ENCODE results near the gene MMP28.
A peak's percentile ranks its signal among the peaks of the same experiment; 100 is the strongest.

Gene MMP28

GRCh38 chr17:35743626-35744328 is 51.7 kb downstream of the MMP28 start:
- no peak for DNase-seq (ENCODE audit: low read depth)

DNA sequence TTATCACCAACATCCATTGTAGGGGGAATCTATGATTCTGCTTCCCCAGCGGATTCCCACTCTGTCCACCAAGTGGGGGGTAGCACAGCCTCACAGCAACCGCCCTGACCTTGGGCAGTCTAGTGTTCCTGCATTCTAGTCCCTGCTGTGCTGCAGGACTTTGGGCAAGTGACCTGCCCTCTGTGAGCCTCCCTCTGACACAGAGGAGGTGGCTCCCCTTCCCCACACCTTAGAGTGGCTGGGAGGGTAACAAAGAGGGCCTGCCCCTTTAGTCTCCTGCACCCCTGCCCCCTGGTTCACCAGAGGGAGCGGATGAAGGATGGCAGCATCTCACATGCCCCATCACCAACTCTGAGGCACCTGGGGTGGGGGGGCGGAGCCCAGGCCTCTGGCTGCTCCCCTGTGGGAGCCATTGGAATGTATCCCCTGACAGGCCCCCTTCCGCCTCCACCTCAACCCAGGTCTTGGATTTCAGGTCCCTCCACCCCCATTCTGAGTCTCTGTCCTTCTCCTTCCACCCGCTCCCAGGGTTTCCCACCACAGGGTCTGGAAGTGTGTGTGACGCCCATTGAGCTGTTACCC is 52.5 kb downstream of the MMP28 start:
- DNase-seq (ENCODE audit: low read depth) = no peak

- no peak for DNase-seq (ENCODE audit: low read depth)
Measured at GRCh38 chr17:35742496-35742895, 52.9 kb downstream of the MMP28 start.

DNA sequence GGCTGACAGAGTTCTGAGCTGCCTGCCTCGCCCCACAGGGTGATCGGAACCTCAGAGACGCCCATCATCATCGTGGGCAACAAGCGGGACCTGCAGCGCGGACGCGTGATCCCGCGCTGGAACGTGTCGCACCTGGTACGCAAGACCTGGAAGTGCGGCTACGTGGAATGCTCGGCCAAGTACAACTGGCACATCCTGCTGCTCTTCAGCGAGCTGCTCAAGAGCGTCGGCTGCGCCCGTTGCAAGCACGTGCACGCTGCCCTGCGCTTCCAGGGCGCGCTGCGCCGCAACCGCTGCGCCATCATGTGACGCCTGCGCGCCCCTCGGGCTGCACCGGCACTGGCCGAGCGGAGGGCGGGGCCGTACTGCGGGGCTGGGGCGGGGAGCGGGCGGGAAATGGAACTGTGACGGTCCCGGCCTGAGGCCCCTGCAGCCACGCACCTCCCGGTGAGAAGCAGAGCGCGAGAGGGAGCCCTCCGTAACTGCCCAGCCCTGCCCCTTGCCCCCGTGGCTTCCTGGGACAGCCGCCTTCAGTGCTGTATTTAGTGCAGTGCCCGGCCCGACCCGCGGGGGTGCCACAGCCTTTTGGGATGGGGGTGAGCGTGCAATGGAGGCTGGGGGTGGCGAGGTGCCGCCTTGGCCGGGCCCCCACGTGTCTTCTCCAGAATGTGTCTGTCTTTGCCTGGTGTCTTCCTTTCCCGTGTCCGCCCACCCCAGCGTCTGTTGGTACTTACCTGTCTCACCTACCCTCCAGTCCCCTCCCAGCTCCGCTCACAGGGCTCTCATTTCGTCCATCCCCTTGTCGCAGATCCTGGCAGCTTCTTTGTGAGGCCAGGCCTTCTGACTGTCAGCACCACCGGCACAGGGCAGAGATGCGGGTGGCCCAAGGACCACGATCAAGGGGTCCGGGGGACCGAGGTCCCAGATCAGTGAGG is 54.2 kb downstream of the MMP28 start:
- no peak for DNase-seq (ENCODE audit: low read depth)

DNA sequence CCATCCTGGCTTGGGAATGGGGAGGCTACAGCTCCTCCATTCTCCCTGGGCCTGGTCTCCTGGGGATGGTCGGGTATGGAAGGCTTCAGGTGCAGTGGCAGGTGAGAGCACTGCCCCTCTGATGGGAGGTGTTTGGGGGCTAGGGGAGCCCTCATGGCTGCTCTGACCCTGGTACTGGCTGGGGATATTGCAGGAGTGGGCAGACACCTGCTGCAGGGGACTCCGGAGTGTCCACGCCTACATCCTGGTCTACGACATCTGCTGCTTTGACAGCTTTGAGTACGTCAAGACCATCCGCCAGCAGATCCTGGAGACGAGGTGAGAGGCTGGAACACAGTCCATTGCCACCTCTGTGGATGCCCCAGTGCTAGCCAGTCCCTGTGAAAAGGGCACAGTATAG is 55.2 kb downstream of the MMP28 start:
- DNase-seq (ENCODE audit: low read depth) = no peak

GRCh38 chr17:35738519-35739133 is 56.8 kb downstream of the MMP28 start:
- DNase-seq (ENCODE audit: low read depth) = no peak

GRCh38 chr17:35736236-35736635 is 59.2 kb downstream of the MMP28 start:
- no peak for DNase-seq (ENCODE audit: low read depth)

GRCh38 chr17:35735036-35735805 is 60.2 kb downstream of the MMP28 start:
- no peak for DNase-seq (ENCODE audit: low read depth)

DNA sequence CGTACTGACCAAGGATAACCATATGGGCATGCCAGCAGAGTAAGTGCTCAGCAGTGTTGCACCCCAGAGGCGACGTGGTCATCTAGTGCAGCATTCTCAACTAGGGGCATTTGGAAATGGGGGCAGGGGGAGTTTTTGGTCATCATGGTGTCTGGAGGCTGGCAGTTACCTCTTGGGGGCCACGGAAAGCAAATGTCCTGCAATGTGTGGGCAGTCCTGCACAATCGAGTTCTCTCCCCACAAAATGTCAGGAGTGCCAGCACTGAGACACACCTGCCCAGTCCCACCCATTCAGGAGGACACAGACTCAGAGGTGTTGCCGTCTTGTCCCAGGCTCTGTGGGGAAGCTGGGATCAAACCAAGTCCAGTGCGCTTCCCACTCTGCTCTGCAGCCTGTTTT is 61.0 kb downstream of the MMP28 start:
- no peak for DNase-seq (ENCODE audit: low read depth)

DNA sequence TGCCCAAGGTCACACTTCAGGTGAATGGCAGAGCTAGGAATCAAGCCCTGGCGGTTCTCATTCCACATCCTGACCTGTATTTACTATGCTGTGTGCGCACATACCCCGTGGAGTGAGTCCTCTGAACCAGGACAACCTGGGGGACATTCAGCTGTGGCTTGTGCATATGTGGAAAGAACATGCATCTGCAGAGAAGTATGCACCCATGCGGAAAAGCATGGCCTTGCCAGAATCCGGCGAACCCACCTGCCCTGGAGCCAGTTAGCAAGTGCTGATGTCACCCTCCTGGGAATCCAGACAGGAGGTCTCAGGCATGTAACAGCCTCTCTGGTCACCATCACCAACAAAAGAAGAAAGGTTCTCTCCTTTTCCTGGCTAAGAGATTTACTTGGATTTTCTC is 62.1 kb downstream of the MMP28 start:
- no peak for DNase-seq (ENCODE audit: low read depth)

DNA sequence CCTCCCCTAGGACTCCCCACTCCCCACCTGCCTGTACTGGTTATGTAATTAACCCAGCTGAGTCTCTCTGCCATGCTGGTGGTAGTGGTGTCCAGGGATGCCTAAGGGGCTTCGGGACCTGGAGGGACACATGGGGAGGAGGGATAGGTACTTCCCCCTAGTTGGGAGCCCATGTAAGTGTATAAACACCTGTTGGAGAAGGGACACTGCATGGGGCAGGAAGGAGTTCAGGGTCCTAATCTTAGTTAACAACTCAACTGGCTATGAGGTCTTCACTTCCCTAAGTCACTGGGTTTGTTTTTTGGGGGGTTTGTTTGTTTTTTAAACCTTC is 62.7 kb downstream of the MMP28 start:
- DNase-seq (ENCODE audit: low read depth) = no peak

DNA sequence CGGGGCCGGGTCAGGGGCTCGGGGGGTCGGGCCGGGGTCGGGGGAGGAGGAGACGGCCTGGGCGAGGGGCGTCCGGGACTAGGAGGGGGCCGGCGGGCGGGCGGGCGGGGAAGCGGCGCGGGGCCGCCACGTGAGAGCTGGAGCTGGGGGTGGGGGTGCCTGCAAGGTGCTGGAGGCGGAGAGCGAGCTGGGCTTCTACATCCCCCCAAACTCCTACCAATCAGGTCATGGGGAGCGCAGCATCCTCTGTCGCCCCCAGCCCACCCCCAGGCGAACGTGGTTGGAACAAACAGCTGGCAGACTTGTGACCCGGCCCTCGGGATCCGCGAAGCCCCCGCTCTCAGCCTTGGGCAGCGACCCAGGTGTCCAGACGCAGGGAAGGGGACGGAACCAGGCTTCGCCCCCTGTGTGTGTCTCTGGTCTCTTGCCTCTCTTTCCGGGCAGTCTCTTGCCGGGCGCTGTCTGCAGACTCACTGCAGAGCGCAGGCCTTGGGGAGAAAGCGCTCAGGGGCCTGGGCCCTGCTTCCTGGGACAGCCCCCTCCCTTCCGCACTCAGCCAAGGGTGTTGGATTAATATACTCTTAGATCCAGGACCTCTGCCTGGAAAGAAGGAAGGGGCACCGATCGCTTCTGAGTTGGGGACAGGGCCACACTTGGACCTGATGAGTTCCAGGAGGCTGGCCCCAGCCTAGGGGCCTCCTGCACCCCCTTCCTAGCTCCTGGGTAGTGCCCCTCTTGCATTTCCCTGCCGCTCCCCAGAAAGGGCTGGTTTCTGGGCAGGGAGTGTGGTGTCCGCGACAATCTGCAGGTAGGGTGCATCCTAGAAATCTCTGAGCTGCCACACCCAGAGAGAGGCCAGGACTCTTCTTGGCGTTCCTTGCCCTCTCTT is 63.3 kb downstream of the MMP28 start:
- no peak for DNase-seq (ENCODE audit: low read depth)

GRCh38 chr17:35731239-35731916 is 64.1 kb downstream of the MMP28 start, which contains the start of gene RASL10B:
TSS of gene RASL10B (plus strand) at chr17:35731639. CDS start at chr17:35735185, 3,546 bp downstream.
- peak; percentile 32 for DNase-seq (ENCODE audit: low read depth)

- DNase-seq (ENCODE audit: low read depth) = no peak
Measured at GRCh38 chr17:35730400-35731005, 64.9 kb downstream of the MMP28 start.

GRCh38 chr17:35729405-35729833 is 66.0 kb downstream of the MMP28 start:
- no peak for DNase-seq (ENCODE audit: low read depth)

- DNase-seq (ENCODE audit: low read depth) = no peak
Measured at GRCh38 chr17:35728551-35728950, 66.9 kb downstream of the MMP28 start.

DNA sequence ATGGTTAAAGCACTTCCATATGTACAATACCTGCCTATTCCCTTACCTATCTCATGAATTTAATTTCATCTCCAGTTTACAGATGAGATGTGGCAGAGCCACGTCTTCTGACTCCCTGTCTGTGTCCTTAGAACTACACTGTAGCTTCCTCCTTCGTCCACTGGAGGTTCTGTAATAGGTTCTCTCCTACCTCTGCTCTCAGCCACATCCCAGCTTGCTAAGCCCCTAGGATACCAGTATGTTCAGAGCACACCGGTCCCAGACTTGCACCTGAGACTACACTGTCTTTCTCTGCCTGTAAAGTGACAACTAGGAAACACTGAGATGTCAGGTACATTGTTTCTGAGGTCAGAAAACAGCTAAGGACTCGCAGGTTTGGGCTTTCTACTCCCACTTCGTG is 67.8 kb downstream of the MMP28 start:
- no peak for DNase-seq (ENCODE audit: low read depth)

DNA sequence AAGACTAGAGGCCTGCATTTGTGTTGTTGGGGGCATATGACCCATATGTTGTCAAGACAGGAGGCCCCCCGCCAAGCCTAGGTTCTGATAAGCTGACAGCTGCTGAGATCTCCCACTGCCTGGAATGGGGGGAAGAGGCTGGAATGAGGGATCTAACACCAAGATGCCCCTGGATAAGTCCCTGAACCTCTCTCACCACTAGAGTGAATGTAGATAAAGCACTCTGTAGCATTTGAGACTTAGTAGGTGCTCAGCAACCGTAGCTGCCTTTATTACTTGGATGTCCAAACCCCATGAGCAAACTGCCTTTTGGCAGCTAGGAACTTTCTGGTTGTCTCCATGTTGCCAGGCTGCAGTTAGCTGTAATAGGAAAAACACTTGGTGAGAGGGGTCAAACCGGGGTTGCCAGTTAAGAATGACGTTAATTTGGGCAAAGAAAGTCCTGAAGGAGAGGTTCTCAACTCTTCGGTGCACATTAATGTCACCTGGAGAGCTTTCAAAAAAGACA is 68.4 kb downstream of the MMP28 start:
- no peak for DNase-seq (ENCODE audit: low read depth)

Measured in activated T-cell treated with anti-CD3 and anti-CD28 coated beads for 24 hours (primary cell).